HCT116 (cell line): ENCODE results near the gene MAMLD1. TPM values are rescaled to one million over a fixed set of nuclear protein-coding genes. Genes with fewer than 3 reads are reported as not detected.

Experiments
- ATAC-seq: fragments of 200-7000 bp; cut with Tn5 transposase; 2 replicates; pipeline ENCODE4 v1.9.1; 2020; ENCODE audit warnings: mild to moderate bottlenecking, moderate library complexity
- BruUV-seq: library from RNA; stranded (reverse); fragments of 400-500 nt; replicated peaks from 2 replicates; lab custom pipeline; 2021; lab: Mats Ljungman, UMichigan
- CTCF ChIA-PET: fragments of 300-600 bp; sonication (Branson Sonifier 250); formaldehyde crosslinking; loops from one replicate; lab custom pipeline; 2021; ENCODE audit warnings: antibody characterized with exemption; lab: Charles Lee
- POLR2A ChIA-PET: fragments of 300-600, 350-600 bp; sonication (Branson Sonifier 250); formaldehyde crosslinking; loops from one replicate; lab custom pipeline; 2021; ENCODE audit warnings: antibody characterized with exemption; lab: Charles Lee
- RAD21 ChIA-PET, 2 experiments: fragments of 300-600 bp; sonication (Branson Sonifier 250); formaldehyde crosslinking; loops; one replicate each; lab custom pipeline; 2023; ENCODE audit warnings: low total read pairs in 2 of 2; ENCODE audit not compliant: uncharacterized antibody in 2 of 2, unreplicated experiment in 2 of 2, low non-redundant PET in 1 of 2; lab: Charles Lee
- DNase-seq: peaks from one replicate; pipeline ENCODE4 v3.0.0-alpha.2; 2010; ENCODE audit warnings: low read depth, low spot score
- H2AFZ ChIP-seq: fragments of 200-600 bp; shearing (Covaris generic), sonication (generic); 2 replicates; pipeline ENCODE4 v1.6.1; 2017; ENCODE audit warnings: low read depth, mixed run types, mixed read lengths, antibody characterized with exemption, low read length; ENCODE audit not compliant: poor library complexity, severe bottlenecking
- H3K27ac ChIP-seq: 2 replicates; pipeline ENCODE4 v1.5.1; 2012; ENCODE audit warnings: low read depth, low read length
- H3K27me3 ChIP-seq: fragments of 200-600 bp; sonication (generic); 2 replicates; pipeline ENCODE4 v1.6.1; 2016; ENCODE audit warnings: mixed run types, low read length, mixed read lengths; ENCODE audit not compliant: insufficient read depth
- H3K36me3 ChIP-seq, 2 experiments: fragments of 200-500 bp in 1 of 2; fragments of 200-600 bp in 1 of 2; sonication (Bioruptor generic) in 1 of 2; sonication (generic) in 1 of 2; 2 replicates each; pipeline versions ENCODE4 v1.5.1 to v1.6.1; 2014 to 2016; ENCODE audit warnings: low read length in 2 of 2, inconsistent platforms in 1 of 2, mixed read lengths in 1 of 2, mixed run types in 1 of 2; ENCODE audit not compliant: insufficient read depth in 2 of 2, control insufficient read depth in 1 of 2
- H3K4me1 ChIP-seq, 2 experiments: fragments of 200-600 bp in 1 of 2; sonication (generic) in 1 of 2; 2 replicates each; pipeline versions ENCODE4 v1.5.1 to v1.6.1; 2012 to 2017; ENCODE audit warnings: low read length in 2 of 2, inconsistent platforms in 1 of 2, mild to moderate bottlenecking in 1 of 2, mixed read lengths in 1 of 2, mixed run types in 1 of 2, moderate library complexity in 1 of 2; ENCODE audit not compliant: insufficient read depth in 2 of 2, control insufficient read depth in 1 of 2
- H3K4me2 ChIP-seq: fragments of 200-600 bp; sonication (generic); 2 replicates; pipeline ENCODE4 v1.6.1; 2017; ENCODE audit warnings: mixed run types, low read length, mixed read lengths
- H3K4me3 ChIP-seq, 2 experiments: fragments of 200-600 bp in 1 of 2; sonication (generic) in 1 of 2; replicated peaks in 1 of 2; 2 replicates each; pipeline ENCODE4 v1.5.1; 2011 to 2016; ENCODE audit warnings: low read length in 2 of 2, control low read depth in 1 of 2, low read depth in 1 of 2, mild to moderate bottlenecking in 1 of 2, mixed read lengths in 1 of 2, mixed run types in 1 of 2
- H3K79me2 ChIP-seq: fragments of 200-600 bp; sonication (generic); 2 replicates; pipeline ENCODE4 v1.6.1; 2017; ENCODE audit warnings: mild to moderate bottlenecking, mixed run types, low read length, moderate library complexity, mixed read lengths; ENCODE audit not compliant: insufficient read depth
- H3K9ac ChIP-seq: fragments of 200-600 bp; sonication (generic); 2 replicates; pipeline ENCODE4 v1.6.1; 2016; ENCODE audit warnings: low read length, mixed read lengths
- H3K9me2 ChIP-seq: fragments of 200-600 bp; sonication (generic), shearing (Covaris generic); 2 replicates; pipeline ENCODE4 v1.6.1; 2017; ENCODE audit warnings: mixed run types, mild to moderate bottlenecking, moderate library complexity; ENCODE audit not compliant: insufficient read depth
- H3K9me3 ChIP-seq, 2 experiments: fragments of 200-500 bp in 1 of 2; fragments of 200-600 bp in 1 of 2; sonication (Bioruptor generic) in 1 of 2; sonication (generic) in 1 of 2; 2 replicates each; pipeline ENCODE4 v1.6.1; 2014 to 2017; ENCODE audit warnings: low read length in 2 of 2, mixed read lengths in 2 of 2, inconsistent platforms in 1 of 2, low read depth in 1 of 2, mild to moderate bottlenecking in 1 of 2, mixed run types in 1 of 2, moderate library complexity in 1 of 2; ENCODE audit not compliant: control insufficient read depth in 1 of 2, insufficient read depth in 1 of 2
- H4K20me1 ChIP-seq: fragments of 200-600 bp; sonication (generic), shearing (Covaris generic); 2 replicates; pipeline ENCODE4 v1.6.1; 2017; ENCODE audit warnings: mixed run types, mild to moderate bottlenecking, moderate library complexity; ENCODE audit not compliant: insufficient read depth
- CEBPB ChIP-seq: IDR thresholded peaks from 2 replicates; pipeline ENCODE4 v1.6.1; 2012; ENCODE audit warnings: low read depth
- FOSL1 ChIP-seq: IDR thresholded peaks from 2 replicates; pipeline ENCODE4 v1.6.1; 2012; ENCODE audit warnings: low read depth
- JUND ChIP-seq: IDR thresholded peaks from 2 replicates; pipeline ENCODE4 v1.6.1; 2012
- RAD21 ChIP-seq: IDR thresholded peaks from 2 replicates; pipeline ENCODE4 v1.6.1; 2012; ENCODE audit warnings: low read depth, mild to moderate bottlenecking
- SRF ChIP-seq: IDR thresholded peaks from 2 replicates; pipeline ENCODE4 v1.6.1; 2012; ENCODE audit warnings: low read depth
- TCF7L2 ChIP-seq: IDR thresholded peaks from 2 replicates; pipeline ENCODE4 v1.7.0; 2011; ENCODE audit warnings: borderline replicate concordance, inconsistent platforms; ENCODE audit not compliant: insufficient read depth, insufficient read length; ENCODE audit errors: extremely low read depth
- YY1 ChIP-seq: IDR thresholded peaks from 2 replicates; pipeline ENCODE4 v1.6.1; 2011; ENCODE audit warnings: low read length, low read depth, moderate library complexity, mild to moderate bottlenecking; ENCODE audit not compliant: insufficient replicate concordance; ENCODE audit errors: extremely low read depth
- ZFX ChIP-seq: fragments of 450-650 bp; IDR thresholded peaks from 2 replicates; pipeline ENCODE4 v1.6.1; 2017
- ZNF274 ChIP-seq: fragments of 200-500 bp; sonication (Bioruptor generic); IDR thresholded peaks from 2 replicates; pipeline ENCODE4 v1.6.1; 2014; ENCODE audit warnings: mild to moderate bottlenecking, low read depth, low read length, inconsistent platforms
- intact Hi-C: fragments of 100-400 bp; cut with micrococcal nuclease; formaldehyde crosslinking; loops from 2 replicates; pipeline ENCODE4 v1.10.0; 2022
- total RNA-seq: library from RNA; stranded (reverse); gene quantifications from one replicate; pipeline ENCODE4 v1.2.1, GENCODE V29; 2021; ENCODE audit not compliant: unreplicated experiment
- TF ChIP-seq, protein P1 (sequence below): IDR thresholded peaks from 2 replicates; pipeline ENCODE4 v1.6.1; 2011; ENCODE audit warnings: mild to moderate bottlenecking, low read length, moderate library complexity; ENCODE audit not compliant: insufficient replicate concordance; ENCODE audit errors: extremely low read depth
- TF ChIP-seq, protein P2 (sequence below): IDR thresholded peaks from 2 replicates; pipeline ENCODE4 v1.6.1; 2012
- TF ChIP-seq, protein P3 (sequence below): IDR thresholded peaks from 2 replicates; pipeline ENCODE4 v1.6.1; 2012; ENCODE audit warnings: low read depth
- TF ChIP-seq, protein P4 (sequence below), 3 experiments: fragments of 200-600 bp in 1 of 3; sonication (generic) in 1 of 3; IDR thresholded peaks in 2 of 3; conservative IDR thresholded peaks in 1 of 3; 2 replicates each; pipeline ENCODE4 v1.5.1; 2012 to 2017; ENCODE audit warnings: low read depth in 2 of 3, low read length in 2 of 3, antibody characterized with exemption in 1 of 3, borderline replicate concordance in 1 of 3, control low read depth in 1 of 3, mild to moderate bottlenecking in 1 of 3, mixed read lengths in 1 of 3, mixed run types in 1 of 3, moderate library complexity in 1 of 3; ENCODE audit not compliant: insufficient read depth in 1 of 3

Gene MAMLD1
- total RNA-seq, 1 experiment from 2014 or later: 3.6 TPM

DNA sequence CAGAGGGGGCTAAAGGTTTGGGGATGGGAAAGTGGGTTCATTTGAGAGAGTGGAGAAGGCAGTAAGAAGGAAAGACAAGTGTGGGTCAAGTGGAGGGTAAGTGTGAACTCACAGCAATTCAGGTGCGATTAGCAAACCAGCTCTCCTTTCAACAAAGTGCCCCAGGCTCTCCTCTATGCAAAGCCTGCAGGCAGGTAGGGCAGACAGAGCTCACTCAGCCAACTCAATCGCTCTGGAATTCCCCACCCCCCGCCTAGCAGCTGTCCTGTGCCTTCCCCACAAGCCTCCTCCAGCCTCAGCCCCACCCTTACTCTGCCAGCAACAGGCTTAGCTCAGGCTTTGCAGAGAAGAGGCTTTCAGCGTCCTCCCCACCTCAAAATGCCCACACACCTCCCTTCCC lies 14.8 kb upstream of the MAMLD1 start:
- Histone ChIP-seq H3K27ac (no peak overlapping the region), H3K4me3 (no peak overlapping the region), H3K27me3 (no peaks in the 10 kb centered on the region), H3K4me2 (no peak overlapping the region), H3K36me3 (no peaks in the 10 kb centered on the region), H3K9ac (no peak overlapping the region), H4K20me1 (no peaks in the 10 kb centered on the region), H3K79me2 (no peaks in the 10 kb centered on the region), H2AFZ (no peak overlapping the region), H3K9me3 (no peaks in the 10 kb centered on the region), H3K4me1 (no peaks in the 10 kb centered on the region), H3K9me2 (no peaks in the 10 kb centered on the region)
- TF ChIP-seq, protein P1, sequence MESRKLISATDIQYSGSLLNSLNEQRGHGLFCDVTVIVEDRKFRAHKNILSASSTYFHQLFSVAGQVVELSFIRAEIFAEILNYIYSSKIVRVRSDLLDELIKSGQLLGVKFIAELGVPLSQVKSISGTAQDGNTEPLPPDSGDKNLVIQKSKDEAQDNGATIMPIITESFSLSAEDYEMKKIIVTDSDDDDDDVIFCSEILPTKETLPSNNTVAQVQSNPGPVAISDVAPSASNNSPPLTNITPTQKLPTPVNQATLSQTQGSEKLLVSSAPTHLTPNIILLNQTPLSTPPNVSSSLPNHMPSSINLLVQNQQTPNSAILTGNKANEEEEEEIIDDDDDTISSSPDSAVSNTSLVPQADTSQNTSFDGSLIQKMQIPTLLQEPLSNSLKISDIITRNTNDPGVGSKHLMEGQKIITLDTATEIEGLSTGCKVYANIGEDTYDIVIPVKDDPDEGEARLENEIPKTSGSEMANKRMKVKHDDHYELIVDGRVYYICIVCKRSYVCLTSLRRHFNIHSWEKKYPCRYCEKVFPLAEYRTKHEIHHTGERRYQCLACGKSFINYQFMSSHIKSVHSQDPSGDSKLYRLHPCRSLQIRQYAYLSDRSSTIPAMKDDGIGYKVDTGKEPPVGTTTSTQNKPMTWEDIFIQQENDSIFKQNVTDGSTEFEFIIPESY: no peak
- TF ChIP-seq, protein P2, sequence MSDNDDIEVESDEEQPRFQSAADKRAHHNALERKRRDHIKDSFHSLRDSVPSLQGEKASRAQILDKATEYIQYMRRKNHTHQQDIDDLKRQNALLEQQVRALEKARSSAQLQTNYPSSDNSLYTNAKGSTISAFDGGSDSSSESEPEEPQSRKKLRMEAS: no peak
- no peak for TF ChIP-seq ZNF274
- ChIA-PET CTCF (no interaction called here), RAD21 (no interaction called here), POLR2A (no interaction called here)
- ATAC-seq (no peak), DNase-seq (no peak)
- no TSS peak for BruUV-seq
- intact Hi-C loops: no loop called here

DNA sequence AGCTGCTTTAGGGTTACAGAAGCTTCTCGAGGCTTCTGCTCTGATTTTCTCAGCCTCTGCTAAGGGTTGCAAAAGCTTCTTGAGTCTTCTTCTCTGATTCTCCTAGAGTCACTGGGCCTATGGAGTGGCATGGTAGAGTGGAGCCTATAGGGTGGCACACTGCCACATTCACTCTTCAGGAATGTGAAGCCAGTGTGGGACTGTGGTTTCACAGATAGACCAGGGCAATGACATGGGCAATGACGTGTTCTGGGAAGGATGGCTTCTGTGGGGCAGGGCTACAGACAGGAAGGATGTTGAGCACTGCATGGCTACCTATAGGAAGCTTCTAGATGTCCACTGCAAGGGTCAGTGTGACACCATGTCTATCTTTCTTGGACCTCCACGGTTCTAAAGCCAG lies 11.0 kb upstream of the MAMLD1 start:
- ChIA-PET CTCF (no interaction called here), POLR2A (no interaction called here), RAD21 (no interaction called here)
- no peak overlapping the region for H2AFZ ChIP-seq
- no peaks in the 10 kb centered on the region for H3K9me3 ChIP-seq
- no peaks in the 10 kb centered on the region for H4K20me1 ChIP-seq
- no peak overlapping the region for H3K9ac ChIP-seq
- BruUV-seq: no TSS peak
- no peaks in the 10 kb centered on the region for H3K9me2 ChIP-seq
- H3K4me2 ChIP-seq: no peak overlapping the region
- no peaks in the 10 kb centered on the region for H3K36me3 ChIP-seq
- no peaks in the 10 kb centered on the region for H3K79me2 ChIP-seq
- ATAC-seq (peak; percentile 40; the same call in 1 of the 2 replicates), DNase-seq (no peak)
- no peaks in the 10 kb centered on the region for H3K27me3 ChIP-seq
- intact Hi-C loops: no loop called here
- no peaks in the 10 kb centered on the region for H3K4me1 ChIP-seq
- H3K27ac ChIP-seq: no peak overlapping the region
- no peak overlapping the region for H3K4me3 ChIP-seq
- TF ChIP-seq ZFX (no peak), CEBPB (no peak), SRF (no peak), FOSL1 (no peak), JUND (no peak), RAD21 (no peak), YY1 (no peak), TCF7L2 (no peak), ZNF274 (no peak)
- TF ChIP-seq, protein P3, sequence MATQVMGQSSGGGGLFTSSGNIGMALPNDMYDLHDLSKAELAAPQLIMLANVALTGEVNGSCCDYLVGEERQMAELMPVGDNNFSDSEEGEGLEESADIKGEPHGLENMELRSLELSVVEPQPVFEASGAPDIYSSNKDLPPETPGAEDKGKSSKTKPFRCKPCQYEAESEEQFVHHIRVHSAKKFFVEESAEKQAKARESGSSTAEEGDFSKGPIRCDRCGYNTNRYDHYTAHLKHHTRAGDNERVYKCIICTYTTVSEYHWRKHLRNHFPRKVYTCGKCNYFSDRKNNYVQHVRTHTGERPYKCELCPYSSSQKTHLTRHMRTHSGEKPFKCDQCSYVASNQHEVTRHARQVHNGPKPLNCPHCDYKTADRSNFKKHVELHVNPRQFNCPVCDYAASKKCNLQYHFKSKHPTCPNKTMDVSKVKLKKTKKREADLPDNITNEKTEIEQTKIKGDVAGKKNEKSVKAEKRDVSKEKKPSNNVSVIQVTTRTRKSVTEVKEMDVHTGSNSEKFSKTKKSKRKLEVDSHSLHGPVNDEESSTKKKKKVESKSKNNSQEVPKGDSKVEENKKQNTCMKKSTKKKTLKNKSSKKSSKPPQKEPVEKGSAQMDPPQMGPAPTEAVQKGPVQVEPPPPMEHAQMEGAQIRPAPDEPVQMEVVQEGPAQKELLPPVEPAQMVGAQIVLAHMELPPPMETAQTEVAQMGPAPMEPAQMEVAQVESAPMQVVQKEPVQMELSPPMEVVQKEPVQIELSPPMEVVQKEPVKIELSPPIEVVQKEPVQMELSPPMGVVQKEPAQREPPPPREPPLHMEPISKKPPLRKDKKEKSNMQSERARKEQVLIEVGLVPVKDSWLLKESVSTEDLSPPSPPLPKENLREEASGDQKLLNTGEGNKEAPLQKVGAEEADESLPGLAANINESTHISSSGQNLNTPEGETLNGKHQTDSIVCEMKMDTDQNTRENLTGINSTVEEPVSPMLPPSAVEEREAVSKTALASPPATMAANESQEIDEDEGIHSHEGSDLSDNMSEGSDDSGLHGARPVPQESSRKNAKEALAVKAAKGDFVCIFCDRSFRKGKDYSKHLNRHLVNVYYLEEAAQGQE: no peak
- TF ChIP-seq, protein P4, sequence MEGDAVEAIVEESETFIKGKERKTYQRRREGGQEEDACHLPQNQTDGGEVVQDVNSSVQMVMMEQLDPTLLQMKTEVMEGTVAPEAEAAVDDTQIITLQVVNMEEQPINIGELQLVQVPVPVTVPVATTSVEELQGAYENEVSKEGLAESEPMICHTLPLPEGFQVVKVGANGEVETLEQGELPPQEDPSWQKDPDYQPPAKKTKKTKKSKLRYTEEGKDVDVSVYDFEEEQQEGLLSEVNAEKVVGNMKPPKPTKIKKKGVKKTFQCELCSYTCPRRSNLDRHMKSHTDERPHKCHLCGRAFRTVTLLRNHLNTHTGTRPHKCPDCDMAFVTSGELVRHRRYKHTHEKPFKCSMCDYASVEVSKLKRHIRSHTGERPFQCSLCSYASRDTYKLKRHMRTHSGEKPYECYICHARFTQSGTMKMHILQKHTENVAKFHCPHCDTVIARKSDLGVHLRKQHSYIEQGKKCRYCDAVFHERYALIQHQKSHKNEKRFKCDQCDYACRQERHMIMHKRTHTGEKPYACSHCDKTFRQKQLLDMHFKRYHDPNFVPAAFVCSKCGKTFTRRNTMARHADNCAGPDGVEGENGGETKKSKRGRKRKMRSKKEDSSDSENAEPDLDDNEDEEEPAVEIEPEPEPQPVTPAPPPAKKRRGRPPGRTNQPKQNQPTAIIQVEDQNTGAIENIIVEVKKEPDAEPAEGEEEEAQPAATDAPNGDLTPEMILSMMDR (IDR thresholded peaks at IDR 0.05 in 2 of 3, conservative IDR thresholded peaks at IDR 0.05 in 1 of 3; ENCODE audit: borderline replicate concordance in 1 of 3, insufficient read depth in 1 of 3, low read depth in 2 of 3, low read length in 2 of 3): no peak
